ENCODE measurements around the gene E2F1. TPM values are rescaled to one million over a fixed set of nuclear protein-coding genes. Genes with fewer than 3 reads are reported as not detected.
"Not testable (repeated sequence)": the region's sequence is repeated elsewhere in the genome, so short reads cannot be mapped to it uniquely, and the experiment has no call there.

Gene E2F1
- total RNA-seq, 4 donors from 2014 or later, result 2.1 to 32.2 (median 4.9) TPM

- peaks cover 0 to 33% (median 0%) of the 10 kb centered on the region in 3 donors for H3K36me3 ChIP-seq
- H3K4me1 ChIP-seq, result peaks cover 0 to 41% (median 2%) of the 10 kb centered on the region in 4 donors
- no peak overlapping the region for H3K4me3 ChIP-seq
- no peaks in the 10 kb centered on the region for H3K27me3 ChIP-seq
- H3K9me3 ChIP-seq, result no peaks in the 10 kb centered on the region
- no peak overlapping the region for H3K27ac ChIP-seq
- TF ChIP-seq CTCF (IDR thresholded peaks at IDR 0.05) (no peak), POLR2A (IDR thresholded peaks at IDR 0.05) (no peak)
- DNase-seq, result no peak
Measured at GRCh38 chr20:33648396-33649004, 37.7 kb downstream of the E2F1 start.

GRCh38 chr20:33647603-33648395 lies 38.4 kb downstream of the E2F1 start:
- H3K27ac ChIP-seq, result no peak overlapping the region
- H3K27me3 ChIP-seq, result no peaks in the 10 kb centered on the region
- no peak overlapping the region for H3K4me3 ChIP-seq
- H3K9me3 ChIP-seq, result no peaks in the 10 kb centered on the region
- TF ChIP-seq CTCF (IDR thresholded peaks at IDR 0.05), result no peak
- TF ChIP-seq POLR2A (IDR thresholded peaks at IDR 0.05), result no peak
- DNase-seq, result no peak
- peaks cover 0 to 39% (median 0%) of the 10 kb centered on the region in 3 donors for H3K36me3 ChIP-seq
- peaks cover 0 to 34% (median 0%) of the 10 kb centered on the region in 4 donors for H3K4me1 ChIP-seq

- not testable (repeated sequence) for H3K27ac ChIP-seq, H3K9me3 ChIP-seq, H3K27me3 ChIP-seq, H3K4me3 ChIP-seq, DNase-seq
- Histone ChIP-seq H3K4me1 (peaks cover 0 to 31% (median 0%) of the 10 kb centered on the region in 4 donors), H3K36me3 (peaks cover 0 to 46% (median 0%) of the 10 kb centered on the region in 3 donors)
Measured at GRCh38 chr20:33646959-33647602, 39.1 kb downstream of the E2F1 start.

GRCh38 chr20:33646191-33646590 lies 40.0 kb downstream of the E2F1 start:
- H3K4me3 ChIP-seq, result no peak overlapping the region
- no peak overlapping the region for H3K27ac ChIP-seq
- no peak for DNase-seq
- H3K36me3 ChIP-seq, result peaks cover 0 to 55% (median 0%) of the 10 kb centered on the region in 3 donors
- H3K4me1 ChIP-seq, result peaks cover 0 to 24% (median 0%) of the 10 kb centered on the region in 4 donors
- TF ChIP-seq CTCF (IDR thresholded peaks at IDR 0.05) (no peak), POLR2A (IDR thresholded peaks at IDR 0.05) (no peak)
- H3K9me3 ChIP-seq, result no peaks in the 10 kb centered on the region
- H3K27me3 ChIP-seq, result no peaks in the 10 kb centered on the region

- DNase-seq, result no peak
- no peaks in the 10 kb centered on the region for H3K9me3 ChIP-seq
- H3K27me3 ChIP-seq, result no peaks in the 10 kb centered on the region
- TF ChIP-seq CTCF (IDR thresholded peaks at IDR 0.05) (no peak), POLR2A (IDR thresholded peaks at IDR 0.05) (no peak)
- H3K4me3 ChIP-seq, result no peak overlapping the region
- H3K27ac ChIP-seq, result no peak overlapping the region
- H3K4me1 ChIP-seq, result peaks cover 0 to 18% (median 0%) of the 10 kb centered on the region in 4 donors
- peaks cover 0 to 63% (median 0%) of the 10 kb centered on the region in 3 donors for H3K36me3 ChIP-seq
Measured at GRCh38 chr20:33645396-33645795, 40.8 kb downstream of the E2F1 start.

GRCh38 chr20:33645072-33645358 lies 41.2 kb downstream of the E2F1 start:
- Histone ChIP-seq H3K27me3 (no peaks in the 10 kb centered on the region), H3K9me3 (no peaks in the 10 kb centered on the region), H3K4me1 (peaks cover 0 to 15% (median 0%) of the 10 kb centered on the region in 4 donors), H3K4me3 (no peak overlapping the region), H3K27ac (no peak overlapping the region), H3K36me3 (peaks cover 0 to 67% (median 0%) of the 10 kb centered on the region in 3 donors)
- TF ChIP-seq POLR2A (IDR thresholded peaks at IDR 0.05) (no peak), CTCF (IDR thresholded peaks at IDR 0.05) (no peak)
- DNase-seq, result no peak
